Adrenal gland (tissue), 12 donors: ENCODE data around the gene TRIM36. TPM values are rescaled to one million over a fixed set of nuclear protein-coding genes. Genes with fewer than 3 reads are reported as not detected.

Experiments used
- DNase-seq, 7 donors: peaks; one replicate each; pipeline ENCODE4 v3.0.0-alpha.2; 2019 to 2020
- H3K27ac ChIP-seq, 5 donors: fragments of 200-600 bp; sonication (generic) in 4 of 5; 1 replicate in 3 of 5; 2 replicates in 2 of 5; pipeline versions ENCODE4 v1.5.1 to v1.8.0; 2016 to 2020; ENCODE audit warnings: mild to moderate bottlenecking in 1 of 5
- H3K27me3 ChIP-seq: fragments of 200-600 bp; 2 replicates; pipeline ENCODE4 v1.8.0; 2021
- H3K36me3 ChIP-seq, 2 donors: fragments of 200-600 bp; replicated peaks in 1 of 2; 1 replicate in 1 of 2; 2 replicates in 1 of 2; pipeline versions ENCODE4 v1.5.1 to v1.8.0; 2018 to 2022
- H3K4me1 ChIP-seq, 2 donors: fragments of 200-600 bp; replicated peaks in 1 of 2; 1 replicate in 1 of 2; 2 replicates in 1 of 2; pipeline versions ENCODE4 v1.5.1 to v1.8.0; 2018 to 2021
- H3K4me3 ChIP-seq, 4 donors: fragments of 200-600 bp; sonication (generic) in 3 of 4; one replicate each; pipeline ENCODE4 v1.5.1; 2016 to 2018
- H3K9me3 ChIP-seq, 3 donors: fragments of 200-600 bp; sonication (generic) in 1 of 3; replicated peaks in 1 of 3; 1 replicate in 2 of 3; 2 replicates in 1 of 3; pipeline versions ENCODE4 v1.5.1 to v1.8.0; 2016 to 2021
- POLR2A ChIP-seq, 2 donors: fragments of 450-650 bp; IDR thresholded peaks; one replicate each; pipeline ENCODE4 v1.6.1; 2017; ENCODE audit warnings: antibody characterized with exemption in 2 of 2, mild to moderate bottlenecking in 2 of 2, moderate library complexity in 1 of 2
- WGBS, 4 donors: extraction: QIAGEN DNeasy Blood & Tissue Kit in 2 of 4; methylation state at CpG; one replicate each; pipeline versions ENCODE4 v1.1.5 to v1.1.7; 2013 to 2017; 5-methylcytosine and 5-hydroxymethylcytosine counted together
- intact Hi-C, 2 donors: fragments of 100-400 bp; cut with DNase I; formaldehyde crosslinking; loops; one replicate each; pipeline versions ENCODE4 v1.14.1 to v1.15.0; 2022 to 2023
- polyA plus RNA-seq, 3 donors: library from polyadenylated mRNA; stranded (reverse); fragments of 200-250 nt in 2 of 3; fragments of 350-450 nt in 1 of 3; fragmentation: Illumina TruSeq in 1 of 3; extraction: RNeasy Lipid Tissue Mini Kit (QIAGEN cat#74804) in 1 of 3; gene quantifications; one replicate each; pipeline ENCODE4 v1.2.3, GENCODE V29; 2013 to 2014
- total RNA-seq, 9 donors: library from RNA; depleted of rRNA in 4 of 9; stranded (reverse); fragments of >200 nt in 4 of 9; fragments of 120-200 nt in 1 of 9; fragmentation: NEBNext Ultra II Directional in 1 of 9; extraction: Animal tissue kit (Norgen Biotek cat#: 25700) in 1 of 9; gene quantifications; one replicate each; pipeline versions ENCODE4 v1.1.0 to v1.2.4, GENCODE V29; 2013 to 2023
- TF ChIP-seq, protein P1 (sequence below), 6 experiments: fragments of 450-650 bp in 4 of 6; fragments of 200-600 bp in 2 of 6; sonication (generic) in 1 of 6; IDR thresholded peaks; 1 replicate in 5 of 6; 2 replicates in 1 of 6; pipeline versions ENCODE4 v1.5.1 to v1.8.0; 2016 to 2021; ENCODE audit warnings: antibody characterized with exemption in 6 of 6, mild to moderate bottlenecking in 2 of 6, moderate library complexity in 1 of 6
- donor health status: healthy with polysubstance abuse.
- donor health status: Bipolar disorder and iron deficiency.
- donor health status: DM: yes; HTN: yes; CAD: no.
- donor health status: DM: no; HTN: no; CAD: no.
- donor health status: DM: no; HTN: no; CAD: no.
- donor health status: DM: yes; HTN: yes; CAD: no.

Gene TRIM36
- total and polyA plus RNA-seq, 12 donors = 0.36 to 23.5 (median 2.8) TPM

DNA sequence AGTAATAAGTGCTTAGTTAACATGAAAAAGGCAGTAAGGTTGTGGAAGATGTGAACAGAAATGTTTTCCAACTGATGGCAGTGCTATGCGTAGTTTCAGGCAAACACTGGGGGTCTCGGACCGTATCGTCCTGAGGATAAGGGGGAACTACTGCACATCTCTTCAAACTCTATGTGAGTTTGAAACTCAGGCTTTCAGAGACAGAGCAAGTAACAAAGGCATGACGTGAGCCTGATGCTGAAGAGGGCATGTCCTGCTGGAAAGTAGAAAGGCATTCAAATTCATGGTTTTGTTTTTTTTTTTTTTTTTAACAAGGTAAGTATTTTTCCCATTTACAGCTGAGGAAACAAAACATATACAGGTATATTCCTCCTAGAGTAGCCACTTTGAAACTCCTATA lies 59.9 kb downstream of the TRIM36 start:
- H3K4me3 ChIP-seq = no peak overlapping the region
- H3K27me3 ChIP-seq = no peaks in the 10 kb centered on the region
- no peak overlapping the region for H3K27ac ChIP-seq
- no peaks in the 10 kb centered on the region for H3K36me3 ChIP-seq
- DNase-seq = no peak
- intact Hi-C loops = no loop called here
- H3K4me1 ChIP-seq = no peaks in the 10 kb centered on the region
- no peak for TF ChIP-seq POLR2A (IDR thresholded peaks at IDR 0.05)
- TF ChIP-seq, protein P1, sequence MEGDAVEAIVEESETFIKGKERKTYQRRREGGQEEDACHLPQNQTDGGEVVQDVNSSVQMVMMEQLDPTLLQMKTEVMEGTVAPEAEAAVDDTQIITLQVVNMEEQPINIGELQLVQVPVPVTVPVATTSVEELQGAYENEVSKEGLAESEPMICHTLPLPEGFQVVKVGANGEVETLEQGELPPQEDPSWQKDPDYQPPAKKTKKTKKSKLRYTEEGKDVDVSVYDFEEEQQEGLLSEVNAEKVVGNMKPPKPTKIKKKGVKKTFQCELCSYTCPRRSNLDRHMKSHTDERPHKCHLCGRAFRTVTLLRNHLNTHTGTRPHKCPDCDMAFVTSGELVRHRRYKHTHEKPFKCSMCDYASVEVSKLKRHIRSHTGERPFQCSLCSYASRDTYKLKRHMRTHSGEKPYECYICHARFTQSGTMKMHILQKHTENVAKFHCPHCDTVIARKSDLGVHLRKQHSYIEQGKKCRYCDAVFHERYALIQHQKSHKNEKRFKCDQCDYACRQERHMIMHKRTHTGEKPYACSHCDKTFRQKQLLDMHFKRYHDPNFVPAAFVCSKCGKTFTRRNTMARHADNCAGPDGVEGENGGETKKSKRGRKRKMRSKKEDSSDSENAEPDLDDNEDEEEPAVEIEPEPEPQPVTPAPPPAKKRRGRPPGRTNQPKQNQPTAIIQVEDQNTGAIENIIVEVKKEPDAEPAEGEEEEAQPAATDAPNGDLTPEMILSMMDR (IDR thresholded peaks at IDR 0.05) = no peak
- no peaks in the 10 kb centered on the region for H3K9me3 ChIP-seq
- WGBS, 4 donors = 67 to 79% (median 73%) methylated on average over 5 of the region's 5 CpGs

GRCh38 chr5:115109356-115109755 lies 60.4 kb downstream of the TRIM36 start:
- WGBS, 4 donors = 69 to 81% (median 77%) methylated on average over 5 of the region's 5 CpGs
- H3K4me1 ChIP-seq = no peaks in the 10 kb centered on the region
- H3K4me3 ChIP-seq = no peak overlapping the region
- no peak for DNase-seq
- intact Hi-C loops = no loop called here
- H3K27ac ChIP-seq = no peak overlapping the region
- TF ChIP-seq, protein P1 (IDR thresholded peaks at IDR 0.05) = no peak
- TF ChIP-seq POLR2A (IDR thresholded peaks at IDR 0.05) = no peak
- no peaks in the 10 kb centered on the region for H3K27me3 ChIP-seq
- H3K36me3 ChIP-seq = no peaks in the 10 kb centered on the region
- no peaks in the 10 kb centered on the region for H3K9me3 ChIP-seq

GRCh38 chr5:115100319-115100955 lies 69.3 kb downstream of the TRIM36 start:
- Histone ChIP-seq H3K27me3 (no peaks in the 10 kb centered on the region), H3K4me3 (no peak overlapping the region), H3K9me3 (no peaks in the 10 kb centered on the region), H3K36me3 (no peaks in the 10 kb centered on the region), H3K27ac (peak overlapping the region in 3 of 5 donors; percentile 10 to 64 (median 64)), H3K4me1 (peaks cover 0 to 11% of the 10 kb centered on the region in 2 donors)
- TF ChIP-seq, protein P1 (IDR thresholded peaks at IDR 0.05) = no peak
- no peak for TF ChIP-seq POLR2A (IDR thresholded peaks at IDR 0.05)
- intact Hi-C loops = no loop called here
- peak; percentile 77 to 90 (median 83) for DNase-seq
- 31 to 37% (median 36%) methylated on average over 6 of the region's 6 CpGs for WGBS, 4 donors

GRCh38 chr5:115098041-115098702 lies 71.5 kb downstream of the TRIM36 start:
- TF ChIP-seq, protein P1 (IDR thresholded peaks at IDR 0.05) = peak; percentile 59 to 74 (median 70)
- no peak for TF ChIP-seq POLR2A (IDR thresholded peaks at IDR 0.05)
- WGBS, 4 donors = 0 to 5% (median 2%) methylated on average over 2 of the region's 2 CpGs
- peaks cover 0 to 11% of the 10 kb centered on the region in 2 donors for H3K4me1 ChIP-seq
- H3K9me3 ChIP-seq = no peaks in the 10 kb centered on the region
- peak; percentile 24 to 62 (median 39) for DNase-seq
- no peaks in the 10 kb centered on the region for H3K27me3 ChIP-seq
- no peak overlapping the region for H3K27ac ChIP-seq
- no peaks in the 10 kb centered on the region for H3K36me3 ChIP-seq
- intact Hi-C loops = loop anchor here (5.0 kb wide), 2 partner anchors 149 to 154 kb away; no protein-coding TSS in a partner anchor
- no peak overlapping the region for H3K4me3 ChIP-seq
